Stimulated activated CD4-positive, alpha-beta T cell treated with anti-CD3 and anti-CD28 coated beads, Interleukin-15, amount 100 ng/mL, for 48 hours (primary cell): ENCODE measurements around the gene TSN.
A peak's percentile ranks its signal among the peaks of the same experiment; 100 is the strongest.

Source experiments
- DNase-seq, 2 donors: peaks; one replicate each; pipeline ENCODE4 v3.0.0-alpha.2; 2020; ENCODE audit warnings: low read depth in 2 of 2

Gene TSN

GRCh38 chr2:121746071-121746578 lies 9.3 kb upstream of the TSN start:
- DNase-seq, result peak; percentile 48 to 58

GRCh38 chr2:121748202-121748601 lies 7.2 kb upstream of the TSN start:
- DNase-seq, result no peak

GRCh38 chr2:121754851-121755236 lies 607 bp upstream of the TSN start:
- no peak for DNase-seq

- no peak for DNase-seq
Observed at GRCh38 chr2:121764681-121765228, 9.3 kb downstream of the TSN start.

GRCh38 chr2:121766624-121767023 lies 11.2 kb downstream of the TSN start:
- DNase-seq, result no peak

GRCh38 chr2:121768143-121768755 lies 12.8 kb downstream of the TSN start:
- no peak for DNase-seq

GRCh38 chr2:121771976-121772742 lies 16.7 kb downstream of the TSN start:
- DNase-seq, result no peak

GRCh38 chr2:121774235-121774634 lies 18.8 kb downstream of the TSN start:
- no peak for DNase-seq

- DNase-seq, result no peak
Observed at GRCh38 chr2:121776361-121776760, 20.9 kb downstream of the TSN start.

- DNase-seq, result no peak
Observed at GRCh38 chr2:121776885-121777698, 21.6 kb downstream of the TSN start.

GRCh38 chr2:121777699-121778058 lies 22.2 kb downstream of the TSN start:
- no peak for DNase-seq

GRCh38 chr2:121778741-121779487 lies 23.5 kb downstream of the TSN start:
- no peak for DNase-seq

- no peak for DNase-seq
Observed at GRCh38 chr2:121783180-121783579, 27.7 kb downstream of the TSN start.

GRCh38 chr2:121788685-121789084 lies 33.2 kb downstream of the TSN start:
- no peak for DNase-seq

GRCh38 chr2:121790276-121790956 lies 35.0 kb downstream of the TSN start:
- no peak for DNase-seq

GRCh38 chr2:121791290-121791689 lies 35.8 kb downstream of the TSN start:
- no peak for DNase-seq

GRCh38 chr2:121791801-121792221 lies 36.4 kb downstream of the TSN start:
- DNase-seq, result no peak

GRCh38 chr2:121793816-121794215 lies 38.4 kb downstream of the TSN start:
- no peak for DNase-seq

- no peak for DNase-seq
Observed at GRCh38 chr2:121794233-121794632, 38.8 kb downstream of the TSN start.

GRCh38 chr2:121796239-121796638 lies 40.8 kb downstream of the TSN start:
- no peak for DNase-seq

- no peak for DNase-seq
Observed at GRCh38 chr2:121798617-121799016, 43.2 kb downstream of the TSN start.
